Vagina (tissue), 2 donors: Measurements from ENCODE around the gene VPS51.

Experiments
- CTCF ChIP-seq, 3 experiments: fragments of 450-650 bp in 2 of 3; fragments of 200-600 bp in 1 of 3; sonication (generic) in 1 of 3; IDR thresholded peaks; one replicate each; pipeline ENCODE4 v1.5.1; 2017 to 2019; ENCODE audit warnings: antibody characterized with exemption in 3 of 3, mild to moderate bottlenecking in 2 of 3, moderate library complexity in 2 of 3
- POLR2AphosphoS5 ChIP-seq, 2 donors: sonication (generic); formaldehyde crosslinking; IDR thresholded peaks; one replicate each; pipeline ENCODE4 v1.9.0; 2017; ENCODE audit warnings: antibody characterized with exemption in 2 of 2, mild to moderate bottlenecking in 2 of 2, low read depth in 1 of 2; ENCODE audit not compliant: insufficient read depth in 1 of 2

- TF ChIP-seq CTCF (IDR thresholded peaks at IDR 0.05), result no peak
- TF ChIP-seq POLR2AphosphoS5 (IDR thresholded peaks at IDR 0.05; ENCODE audit: insufficient read depth in 1 of 2, low read depth in 1 of 2), result no peak
Measured at GRCh38 chr11:65156256-65156655, 60.2 kb downstream of the VPS51 start.
